ENCODE results near the gene SEMA7A. TPM values are rescaled to one million over a fixed set of nuclear protein-coding genes. Genes with fewer than 3 reads are reported as not detected.
"Not testable (repeated sequence)": the region's sequence is repeated elsewhere in the genome, so short reads cannot be mapped to it uniquely, and the experiment has no call there.

Gene SEMA7A, protein sequence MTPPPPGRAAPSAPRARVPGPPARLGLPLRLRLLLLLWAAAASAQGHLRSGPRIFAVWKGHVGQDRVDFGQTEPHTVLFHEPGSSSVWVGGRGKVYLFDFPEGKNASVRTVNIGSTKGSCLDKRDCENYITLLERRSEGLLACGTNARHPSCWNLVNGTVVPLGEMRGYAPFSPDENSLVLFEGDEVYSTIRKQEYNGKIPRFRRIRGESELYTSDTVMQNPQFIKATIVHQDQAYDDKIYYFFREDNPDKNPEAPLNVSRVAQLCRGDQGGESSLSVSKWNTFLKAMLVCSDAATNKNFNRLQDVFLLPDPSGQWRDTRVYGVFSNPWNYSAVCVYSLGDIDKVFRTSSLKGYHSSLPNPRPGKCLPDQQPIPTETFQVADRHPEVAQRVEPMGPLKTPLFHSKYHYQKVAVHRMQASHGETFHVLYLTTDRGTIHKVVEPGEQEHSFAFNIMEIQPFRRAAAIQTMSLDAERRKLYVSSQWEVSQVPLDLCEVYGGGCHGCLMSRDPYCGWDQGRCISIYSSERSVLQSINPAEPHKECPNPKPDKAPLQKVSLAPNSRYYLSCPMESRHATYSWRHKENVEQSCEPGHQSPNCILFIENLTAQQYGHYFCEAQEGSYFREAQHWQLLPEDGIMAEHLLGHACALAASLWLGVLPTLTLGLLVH
- 159 and 178 TPM in 2 replicates for total RNA-seq

DNA sequence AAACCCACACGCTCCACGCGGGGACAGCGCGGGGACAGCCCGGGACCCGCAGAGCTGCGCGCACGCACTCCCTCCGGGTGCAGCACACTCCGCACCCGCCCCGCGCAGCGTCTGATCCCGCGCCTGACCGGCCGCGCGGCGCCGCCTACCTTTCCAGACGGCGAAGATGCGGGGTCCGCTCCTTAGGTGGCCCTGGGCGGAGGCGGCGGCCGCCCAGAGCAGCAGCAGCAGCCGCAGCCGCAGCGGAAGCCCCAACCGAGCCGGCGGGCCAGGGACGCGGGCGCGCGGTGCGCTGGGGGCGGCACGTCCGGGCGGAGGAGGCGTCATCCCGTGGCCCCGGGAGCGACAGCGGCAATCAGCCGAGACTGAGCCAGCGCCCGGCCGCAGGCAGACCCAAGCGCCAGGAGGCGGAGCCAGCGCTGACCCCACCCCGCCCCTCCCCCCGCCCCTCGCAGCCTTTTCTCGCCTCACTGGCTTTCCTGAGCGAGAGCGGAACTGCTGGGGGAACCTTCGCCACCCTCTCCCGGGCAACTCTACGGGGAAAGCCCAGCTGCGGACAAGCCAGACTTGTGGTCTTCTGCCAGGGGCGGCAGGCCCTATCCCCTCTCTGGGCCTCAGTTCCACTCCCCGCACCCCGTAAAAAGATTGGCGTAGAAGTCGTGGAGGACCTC, at the start of gene SEMA7A:
TSS of gene SEMA7A (minus strand) at position 367 of the 671 bp plus-strand sequence. CDS start at position 327, 40 bp downstream.
- peak; percentile 80 for ATAC-seq (ENCODE audit: low read depth)
- Mint-ChIP-seq H3K36me3 (ENCODE audit: low read depth) (peaks cover 33% of the 10 kb centered on the region), H3K27me3 (no peaks in the 10 kb centered on the region), H3K4me1 (peaks cover 76% of the 10 kb centered on the region), H3K9me3 (no peaks in the 10 kb centered on the region), H3K27ac (peak within 1 kb of the TSS; percentile 90), H3K4me3 (peak within 1 kb of the TSS; percentile 96)
- intact Hi-C loops (cut with micrococcal nuclease) = loop anchor here (1.0 to 2.0 kb wide), 5 partner anchors 28 to 355 kb away; partner anchors contain the start of gene UBL7
- ChIA-PET POLR2A (interaction anchor here (0.6 to 12.1 kb wide), 19 partner anchors 14 to 1623 kb away, joined by 3 to 214 read pairs (median 6); partner anchors contain the start of genes CLK3 and UBL7), CTCF (interaction anchor here (17.7 kb wide), 1 partner anchor 53 kb away, joined by 403 read pairs; no protein-coding TSS in a partner anchor)
- DNase-seq = peak; percentile 83
- TF ChIP-seq, protein P1, sequence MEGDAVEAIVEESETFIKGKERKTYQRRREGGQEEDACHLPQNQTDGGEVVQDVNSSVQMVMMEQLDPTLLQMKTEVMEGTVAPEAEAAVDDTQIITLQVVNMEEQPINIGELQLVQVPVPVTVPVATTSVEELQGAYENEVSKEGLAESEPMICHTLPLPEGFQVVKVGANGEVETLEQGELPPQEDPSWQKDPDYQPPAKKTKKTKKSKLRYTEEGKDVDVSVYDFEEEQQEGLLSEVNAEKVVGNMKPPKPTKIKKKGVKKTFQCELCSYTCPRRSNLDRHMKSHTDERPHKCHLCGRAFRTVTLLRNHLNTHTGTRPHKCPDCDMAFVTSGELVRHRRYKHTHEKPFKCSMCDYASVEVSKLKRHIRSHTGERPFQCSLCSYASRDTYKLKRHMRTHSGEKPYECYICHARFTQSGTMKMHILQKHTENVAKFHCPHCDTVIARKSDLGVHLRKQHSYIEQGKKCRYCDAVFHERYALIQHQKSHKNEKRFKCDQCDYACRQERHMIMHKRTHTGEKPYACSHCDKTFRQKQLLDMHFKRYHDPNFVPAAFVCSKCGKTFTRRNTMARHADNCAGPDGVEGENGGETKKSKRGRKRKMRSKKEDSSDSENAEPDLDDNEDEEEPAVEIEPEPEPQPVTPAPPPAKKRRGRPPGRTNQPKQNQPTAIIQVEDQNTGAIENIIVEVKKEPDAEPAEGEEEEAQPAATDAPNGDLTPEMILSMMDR (IDR thresholded peaks at IDR 0.05) = no peak

DNA sequence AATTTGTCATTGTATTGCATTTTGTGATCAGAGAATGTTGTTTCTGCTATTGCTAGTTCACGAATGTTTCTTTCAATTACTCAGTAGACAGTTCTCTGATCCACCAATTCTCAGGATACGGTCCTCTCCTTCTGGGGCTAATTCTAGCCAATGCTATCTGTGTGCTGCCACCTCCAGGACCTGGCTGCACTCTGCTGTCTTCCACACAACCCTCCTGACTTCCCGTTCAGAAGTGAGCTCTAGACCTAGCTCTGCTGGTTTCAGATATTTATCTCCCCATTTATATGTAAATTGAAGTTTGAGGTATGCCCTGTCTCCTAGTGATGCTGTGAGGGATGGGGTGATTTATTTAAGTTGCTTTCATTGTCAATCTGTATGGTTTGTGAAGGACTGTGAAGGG, 48.9 kb upstream of the SEMA7A start:
- DNase-seq (no peak), ATAC-seq (ENCODE audit: low read depth) (no peak)
- H3K4me3 Mint-ChIP-seq = no peak overlapping the region
- no peak overlapping the region for H3K27ac Mint-ChIP-seq
- POLR2A ChIA-PET = interaction anchor here (0.8 kb wide), 1 partner anchor 18 kb away, joined by 6 read pairs; no protein-coding TSS in a partner anchor
- no peaks in the 10 kb centered on the region for H3K9me3 Mint-ChIP-seq
- peaks cover 23% of the 10 kb centered on the region for H3K36me3 Mint-ChIP-seq (ENCODE audit: low read depth)
- TF ChIP-seq, protein P1 (IDR thresholded peaks at IDR 0.05) = no peak
- CTCF ChIA-PET = interaction anchor here (0.9 kb wide), 2 partner anchors 100 to 106 kb away, joined by 3 read pairs; no protein-coding TSS in a partner anchor
- no peaks in the 10 kb centered on the region for H3K4me1 Mint-ChIP-seq
- intact Hi-C loops (cut with micrococcal nuclease) = no loop called here
- H3K27me3 Mint-ChIP-seq = no peaks in the 10 kb centered on the region

DNA sequence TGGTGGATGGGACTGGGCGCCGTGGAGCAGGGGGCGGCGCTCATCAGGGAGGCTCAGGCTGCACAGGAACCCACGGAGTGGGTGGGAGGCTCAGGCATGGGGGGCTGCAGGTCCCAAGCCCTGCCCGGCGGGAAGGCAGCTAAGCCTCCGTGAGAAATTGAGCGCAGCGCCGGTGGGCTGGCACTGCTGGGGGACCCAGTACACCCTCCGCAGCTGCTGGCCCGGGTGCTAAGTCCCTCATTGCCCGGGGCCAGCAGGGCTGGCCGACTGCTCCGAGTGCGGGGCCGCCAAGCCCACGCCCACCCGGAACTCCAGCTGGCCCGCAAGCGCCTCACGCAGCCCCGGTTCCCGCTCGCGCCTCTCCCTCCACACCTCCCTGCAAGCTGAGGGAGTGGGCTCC, 46.6 kb upstream of the SEMA7A start:
- H3K4me1 Mint-ChIP-seq; H3K27ac Mint-ChIP-seq; H3K4me3 Mint-ChIP-seq; H3K9me3 Mint-ChIP-seq; ATAC-seq (ENCODE audit: low read depth); intact Hi-C loops (cut with micrococcal nuclease); CTCF ChIA-PET; POLR2A ChIA-PET; H3K27me3 Mint-ChIP-seq; DNase-seq: not testable (repeated sequence)
- peaks cover 29% of the 10 kb centered on the region for H3K36me3 Mint-ChIP-seq (ENCODE audit: low read depth)

DNA sequence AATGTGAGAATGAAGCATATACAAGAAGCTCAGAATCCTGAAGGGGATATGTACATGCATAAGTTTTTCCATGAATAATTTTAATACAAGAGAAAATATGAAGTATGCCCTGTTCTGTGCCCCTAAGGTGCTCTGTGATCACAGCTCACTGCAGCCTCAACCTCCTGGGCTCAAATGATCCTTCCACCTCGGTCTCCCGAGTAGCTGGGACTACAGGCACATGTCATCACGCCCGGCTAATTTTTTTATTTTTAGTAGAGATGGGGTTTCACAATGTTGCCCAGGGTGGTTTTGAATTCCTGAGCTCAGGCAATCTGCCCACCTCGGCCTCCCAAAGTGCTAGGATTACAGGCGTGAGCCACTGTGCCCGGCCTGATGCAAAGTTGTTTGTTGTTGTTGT, 37.9 kb upstream of the SEMA7A start:
- H3K4me1 Mint-ChIP-seq; H3K27me3 Mint-ChIP-seq; DNase-seq; H3K27ac Mint-ChIP-seq; ATAC-seq (ENCODE audit: low read depth); intact Hi-C loops (cut with micrococcal nuclease); H3K9me3 Mint-ChIP-seq; H3K4me3 Mint-ChIP-seq: not testable (repeated sequence)
- POLR2A ChIA-PET = interaction anchor here (0.6 to 0.7 kb wide), 2 partner anchors 1106 to 1588 kb away, joined by 3 to 5 read pairs; partner anchors contain the start of gene TMEM266
- peaks cover 44% of the 10 kb centered on the region for H3K36me3 Mint-ChIP-seq (ENCODE audit: low read depth)
- CTCF ChIA-PET = interaction anchor here (0.6 kb wide), 1 partner anchor 499 kb away, joined by 3 read pairs; no protein-coding TSS in a partner anchor

DNA sequence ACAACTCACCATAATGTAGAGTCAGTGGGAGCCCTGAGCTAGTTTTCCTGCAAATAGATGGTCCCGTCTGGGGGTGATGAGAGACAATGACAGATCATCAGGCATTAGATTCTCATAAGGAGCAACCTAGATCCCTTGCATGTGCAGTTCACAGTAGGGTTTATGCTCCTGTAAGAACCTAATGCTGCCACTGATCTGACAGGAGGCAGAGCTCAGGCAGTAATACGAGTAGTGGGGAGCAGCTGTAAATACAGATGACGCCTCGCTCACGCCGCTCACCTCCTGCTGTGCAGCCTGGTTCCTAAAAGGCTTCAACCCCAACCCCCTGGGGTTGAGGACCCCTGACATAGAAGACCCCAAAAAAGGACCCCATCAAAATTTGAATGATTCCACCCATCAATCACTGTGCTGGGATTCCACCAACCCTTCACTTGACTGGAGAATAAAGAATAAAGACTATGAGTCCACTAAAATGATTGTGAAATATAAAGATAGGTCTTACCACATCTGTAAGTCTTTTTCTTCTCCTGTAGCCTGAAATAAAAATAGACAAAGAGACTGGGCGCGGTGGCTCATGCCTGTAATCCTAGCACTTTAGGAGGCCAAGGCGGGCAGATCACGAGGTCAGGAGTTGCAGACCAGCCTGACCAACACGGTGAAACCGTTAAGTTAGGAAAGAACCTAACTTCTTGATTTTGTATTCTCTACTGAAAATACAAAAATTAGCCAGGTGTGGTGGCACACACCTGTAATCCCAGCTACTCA, 37.1 kb upstream of the SEMA7A start:
- Mint-ChIP-seq H3K36me3 (ENCODE audit: low read depth) (peaks cover 46% of the 10 kb centered on the region), H3K27me3 (no peaks in the 10 kb centered on the region), H3K9me3 (no peaks in the 10 kb centered on the region), H3K4me3 (no peak overlapping the region), H3K27ac (no peak overlapping the region), H3K4me1 (no peaks in the 10 kb centered on the region)
- intact Hi-C loops (cut with micrococcal nuclease) = no loop called here
- CTCF ChIA-PET = no interaction called here
- POLR2A ChIA-PET = no interaction called here
- TF ChIP-seq, protein P1 (IDR thresholded peaks at IDR 0.05) = no peak
- ATAC-seq (ENCODE audit: low read depth) (no peak), DNase-seq (no peak)

Measured in activated B cell treated with CpG ODN at 0.5 μM for 24 hours (primary cell).